ENCODE measurements around the gene SNAI1.
"Not testable (repeated sequence)": the region's sequence is repeated elsewhere in the genome, so short reads cannot be mapped to it uniquely, and the experiment has no call there.

SNAI1 gene

DNA sequence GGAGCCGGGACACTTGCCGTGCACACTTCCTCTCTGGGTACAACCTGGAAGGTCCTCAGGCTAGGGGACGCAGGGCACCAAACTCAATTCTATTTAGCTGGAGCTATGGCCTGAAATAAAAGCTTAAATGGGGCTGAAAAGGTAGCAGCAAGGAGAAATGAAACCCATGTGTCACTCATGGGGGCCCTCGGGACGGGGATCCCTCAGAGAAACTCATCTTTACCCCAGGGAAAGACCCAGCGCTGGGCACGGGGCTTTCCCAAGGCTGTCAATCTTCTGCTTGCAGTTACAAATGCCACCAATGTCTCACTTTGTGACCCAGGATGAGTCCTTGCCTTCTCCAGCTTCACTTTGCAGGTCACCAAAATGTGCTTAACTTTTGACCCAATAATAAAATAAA lies 16.5 kb downstream of the SNAI1 start:
- Histone ChIP-seq H3K4me3 (ENCODE audit: insufficient read depth, low read depth, low read length, poor library complexity, severe bottlenecking) (no peak overlapping the region), H3K27me3 (replicated peaks; ENCODE audit: control insufficient read depth, insufficient read depth, low read length, poor library complexity, severe bottlenecking) (no peaks in the 10 kb centered on the region), H3K36me3 (ENCODE audit: control insufficient read depth, insufficient read depth, low read length) (no peaks in the 10 kb centered on the region), H3K4me1 (ENCODE audit: control insufficient read depth, insufficient read depth, low read length, poor library complexity, severe bottlenecking) (no peaks in the 10 kb centered on the region), H3K27ac (ENCODE audit: insufficient read depth, low read length, poor library complexity, severe bottlenecking) (no peak overlapping the region), H3K9me3 (ENCODE audit: control insufficient read depth, low read length) (no peaks in the 10 kb centered on the region)
- DNase-seq = no peak

DNA sequence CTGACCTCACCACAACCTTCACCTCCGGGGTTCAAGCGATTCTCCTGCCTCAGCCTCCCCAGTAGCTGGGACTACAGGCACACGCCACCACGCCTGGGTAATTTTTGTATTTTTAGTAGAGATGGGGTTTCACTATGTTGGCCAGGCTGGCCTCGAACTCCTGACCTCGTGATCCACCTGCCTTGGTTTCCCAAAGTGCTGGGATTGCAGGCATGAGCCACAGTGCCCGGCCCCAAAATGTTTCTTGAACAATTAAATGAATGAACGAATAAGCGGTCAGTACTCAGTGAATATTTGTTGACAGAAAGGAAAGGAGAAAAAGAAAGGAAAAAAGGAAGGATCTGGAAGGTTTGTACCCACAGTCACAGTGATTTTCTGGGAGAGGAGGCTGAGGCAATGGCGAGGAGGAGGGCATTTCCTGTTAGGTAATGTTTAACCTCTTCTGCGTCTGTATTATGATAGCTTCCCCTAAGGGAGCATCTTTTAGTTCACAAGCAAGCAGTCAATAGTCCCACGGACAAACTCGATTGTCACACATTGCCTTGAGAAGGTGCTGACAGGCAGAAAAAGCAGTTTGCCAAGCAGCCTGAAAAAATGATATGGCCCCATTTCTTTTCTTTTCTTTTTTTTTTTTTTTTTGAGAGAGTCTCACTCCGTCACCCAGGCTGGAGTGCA lies 17.9 kb downstream of the SNAI1 start:
- H3K27me3 ChIP-seq (replicated peaks; ENCODE audit: control insufficient read depth, insufficient read depth, low read length, poor library complexity, severe bottlenecking); DNase-seq; H3K4me3 ChIP-seq (ENCODE audit: insufficient read depth, low read depth, low read length, poor library complexity, severe bottlenecking); H3K9me3 ChIP-seq (ENCODE audit: control insufficient read depth, low read length); H3K27ac ChIP-seq (ENCODE audit: insufficient read depth, low read length, poor library complexity, severe bottlenecking); H3K36me3 ChIP-seq (ENCODE audit: control insufficient read depth, insufficient read depth, low read length); H3K4me1 ChIP-seq (ENCODE audit: control insufficient read depth, insufficient read depth, low read length, poor library complexity, severe bottlenecking): not testable (repeated sequence)

DNA sequence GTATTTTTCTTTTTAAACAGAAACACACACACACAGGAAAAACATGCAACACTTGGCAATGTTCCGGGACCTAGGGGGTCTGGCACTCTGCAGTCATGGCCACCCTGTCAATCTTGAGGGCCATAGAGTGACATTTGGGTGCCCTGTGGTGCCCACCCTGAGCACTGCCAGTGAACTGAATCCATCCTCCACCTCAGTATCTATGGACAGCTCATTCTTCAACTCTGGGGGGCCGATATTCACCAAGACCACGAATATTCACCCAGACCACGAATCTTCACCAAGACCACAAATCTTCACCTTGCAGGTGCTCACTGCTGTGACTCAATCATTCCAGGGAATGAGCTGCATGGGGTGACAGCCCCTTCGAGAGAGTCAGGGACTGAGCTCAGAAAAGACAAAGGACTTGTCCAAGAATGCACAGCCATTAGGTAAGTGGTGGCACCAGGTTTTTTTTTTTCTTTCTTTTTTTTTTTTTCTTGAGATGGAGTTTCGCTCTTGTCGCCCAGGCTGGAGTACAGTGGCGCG lies 19.1 kb downstream of the SNAI1 start:
- no peaks in the 10 kb centered on the region for H3K4me1 ChIP-seq (ENCODE audit: control insufficient read depth, insufficient read depth, low read length, poor library complexity, severe bottlenecking)
- DNase-seq = no peak
- H3K9me3 ChIP-seq (ENCODE audit: control insufficient read depth, low read length) = no peaks in the 10 kb centered on the region
- H3K36me3 ChIP-seq (ENCODE audit: control insufficient read depth, insufficient read depth, low read length) = no peaks in the 10 kb centered on the region
- no peak overlapping the region for H3K4me3 ChIP-seq (ENCODE audit: insufficient read depth, low read depth, low read length, poor library complexity, severe bottlenecking)
- no peaks in the 10 kb centered on the region for H3K27me3 ChIP-seq (replicated peaks; ENCODE audit: control insufficient read depth, insufficient read depth, low read length, poor library complexity, severe bottlenecking)
- H3K27ac ChIP-seq (ENCODE audit: insufficient read depth, low read length, poor library complexity, severe bottlenecking) = no peak overlapping the region

DNA sequence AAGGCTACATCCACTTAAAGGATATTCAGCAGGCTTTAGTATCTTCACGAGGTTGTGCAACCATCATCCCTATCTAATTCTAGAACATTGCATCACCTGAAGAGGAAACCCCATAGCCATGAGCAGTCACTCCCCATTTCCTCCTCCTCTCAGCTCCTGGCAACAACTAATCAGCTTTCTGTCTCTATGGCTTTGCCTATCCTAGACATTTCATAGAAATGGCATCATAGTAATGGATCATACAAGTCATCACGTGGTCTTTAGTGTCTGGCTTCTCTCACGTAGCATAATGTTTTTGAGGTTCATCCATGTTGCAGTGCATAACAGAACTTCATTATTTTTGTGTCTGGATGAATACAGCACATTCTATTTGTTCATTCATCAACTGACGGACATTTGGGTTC lies 20.5 kb downstream of the SNAI1 start:
- Histone ChIP-seq H3K36me3 (ENCODE audit: control insufficient read depth, insufficient read depth, low read length) (no peaks in the 10 kb centered on the region), H3K4me3 (ENCODE audit: insufficient read depth, low read depth, low read length, poor library complexity, severe bottlenecking) (no peak overlapping the region), H3K4me1 (ENCODE audit: control insufficient read depth, insufficient read depth, low read length, poor library complexity, severe bottlenecking) (no peaks in the 10 kb centered on the region), H3K9me3 (ENCODE audit: control insufficient read depth, low read length) (no peaks in the 10 kb centered on the region), H3K27me3 (replicated peaks; ENCODE audit: control insufficient read depth, insufficient read depth, low read length, poor library complexity, severe bottlenecking) (no peaks in the 10 kb centered on the region), H3K27ac (ENCODE audit: insufficient read depth, low read length, poor library complexity, severe bottlenecking) (no peak overlapping the region)
- no peak for DNase-seq

DNA sequence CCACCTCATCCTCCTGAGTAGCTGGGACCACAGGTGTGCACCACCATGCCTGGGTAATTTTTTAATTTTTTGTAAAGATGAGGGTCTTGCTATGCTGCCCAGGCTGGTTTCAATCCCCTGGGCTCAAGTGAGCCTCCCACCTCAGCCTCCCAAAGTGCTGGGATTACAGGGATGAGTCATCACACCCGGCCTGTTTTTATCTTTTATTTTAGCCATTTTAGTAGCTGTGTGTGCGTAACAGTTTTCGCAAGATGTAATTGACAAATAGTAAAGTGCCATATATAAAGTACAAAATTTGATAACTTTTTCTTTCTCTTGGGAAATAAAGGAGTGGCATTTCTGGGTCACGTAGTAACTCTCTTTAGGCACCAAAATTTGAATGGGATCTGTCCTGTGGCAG lies 21.4 kb downstream of the SNAI1 start:
- Histone ChIP-seq H3K4me3 (ENCODE audit: insufficient read depth, low read depth, low read length, poor library complexity, severe bottlenecking) (no peak overlapping the region), H3K27ac (ENCODE audit: insufficient read depth, low read length, poor library complexity, severe bottlenecking) (no peak overlapping the region), H3K36me3 (ENCODE audit: control insufficient read depth, insufficient read depth, low read length) (no peaks in the 10 kb centered on the region), H3K9me3 (ENCODE audit: control insufficient read depth, low read length) (no peaks in the 10 kb centered on the region), H3K27me3 (replicated peaks; ENCODE audit: control insufficient read depth, insufficient read depth, low read length, poor library complexity, severe bottlenecking) (no peaks in the 10 kb centered on the region), H3K4me1 (ENCODE audit: control insufficient read depth, insufficient read depth, low read length, poor library complexity, severe bottlenecking) (no peaks in the 10 kb centered on the region)
- no peak for DNase-seq

DNA sequence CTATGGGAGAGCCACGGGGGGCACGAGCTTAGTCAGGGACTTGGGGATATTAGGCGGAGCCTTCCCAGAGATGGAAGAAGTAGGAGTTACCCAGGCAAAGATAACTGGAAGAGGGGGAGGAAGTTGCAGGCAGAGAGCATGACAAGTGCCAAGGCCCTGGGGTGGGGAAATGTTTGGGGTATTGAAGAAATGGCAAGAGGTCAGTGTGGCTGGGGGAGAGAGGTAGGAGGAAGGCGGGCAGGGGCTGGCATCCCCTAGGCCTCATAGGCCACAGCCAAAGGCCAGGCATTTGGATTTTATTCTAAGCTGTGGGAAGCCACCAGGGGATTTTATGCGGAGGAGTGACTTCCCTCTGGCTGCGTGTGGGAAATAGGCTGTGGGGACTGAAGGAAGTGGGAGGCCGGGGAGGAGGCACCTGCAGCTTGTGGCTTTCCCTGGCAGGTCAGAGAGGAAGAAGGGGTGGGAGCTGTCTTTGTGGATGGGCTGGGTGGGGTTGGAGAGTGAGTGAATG lies 22.7 kb downstream of the SNAI1 start:
- Histone ChIP-seq H3K27me3 (replicated peaks; ENCODE audit: control insufficient read depth, insufficient read depth, low read length, poor library complexity, severe bottlenecking) (peaks cover 3% of the 10 kb centered on the region), H3K9me3 (ENCODE audit: control insufficient read depth, low read length) (no peaks in the 10 kb centered on the region), H3K27ac (ENCODE audit: insufficient read depth, low read length, poor library complexity, severe bottlenecking) (no peak overlapping the region), H3K36me3 (ENCODE audit: control insufficient read depth, insufficient read depth, low read length) (no peaks in the 10 kb centered on the region), H3K4me1 (ENCODE audit: control insufficient read depth, insufficient read depth, low read length, poor library complexity, severe bottlenecking) (no peaks in the 10 kb centered on the region), H3K4me3 (ENCODE audit: insufficient read depth, low read depth, low read length, poor library complexity, severe bottlenecking) (no peak overlapping the region)
- DNase-seq = no peak

DNA sequence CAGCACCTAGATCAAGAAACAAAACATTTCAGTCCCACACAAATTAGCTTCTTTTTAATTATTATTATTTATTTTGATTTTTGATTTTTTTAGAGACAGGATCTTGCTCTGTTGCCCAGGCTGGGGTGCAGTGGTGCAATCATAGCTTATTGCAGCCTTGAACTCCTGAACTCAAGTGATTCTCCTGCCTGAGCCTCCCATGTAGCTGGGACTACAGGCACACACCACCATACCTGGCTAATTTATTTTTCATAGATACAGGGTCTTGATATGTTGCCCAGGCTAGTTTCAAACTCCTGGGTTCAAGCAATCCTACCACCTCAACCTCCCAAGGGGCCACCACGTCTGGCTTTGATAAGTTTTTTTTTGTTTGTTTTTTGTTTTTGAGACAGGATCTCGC lies 24.6 kb downstream of the SNAI1 start:
- H3K9me3 ChIP-seq (ENCODE audit: control insufficient read depth, low read length) = no peaks in the 10 kb centered on the region
- no peaks in the 10 kb centered on the region for H3K4me1 ChIP-seq (ENCODE audit: control insufficient read depth, insufficient read depth, low read length, poor library complexity, severe bottlenecking)
- no peak for DNase-seq
- H3K27me3 ChIP-seq (replicated peaks; ENCODE audit: control insufficient read depth, insufficient read depth, low read length, poor library complexity, severe bottlenecking) = peaks cover 3% of the 10 kb centered on the region
- no peaks in the 10 kb centered on the region for H3K36me3 ChIP-seq (ENCODE audit: control insufficient read depth, insufficient read depth, low read length)
- no peak overlapping the region for H3K4me3 ChIP-seq (ENCODE audit: insufficient read depth, low read depth, low read length, poor library complexity, severe bottlenecking)
- H3K27ac ChIP-seq (ENCODE audit: insufficient read depth, low read length, poor library complexity, severe bottlenecking) = no peak overlapping the region

DNA sequence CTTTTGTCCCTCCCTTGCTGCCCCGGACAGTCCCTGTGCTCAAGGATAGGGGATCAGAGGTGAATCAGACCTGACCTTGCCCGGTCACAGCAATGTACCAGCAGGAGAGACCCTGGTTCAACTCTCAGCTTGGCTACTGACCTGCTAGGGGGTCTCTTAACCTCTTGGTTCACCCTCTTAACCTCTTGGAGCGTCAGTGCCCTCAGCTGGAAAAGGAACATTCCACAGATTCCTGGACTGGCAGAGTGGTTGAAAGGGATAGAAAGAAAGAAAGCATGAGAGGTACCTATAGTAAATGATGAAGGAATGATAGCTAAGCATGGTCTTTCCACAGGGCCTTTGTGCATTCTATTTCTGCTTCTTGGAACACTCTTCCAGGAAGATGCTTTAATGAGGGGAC lies 25.2 kb downstream of the SNAI1 start:
- no peak overlapping the region for H3K27ac ChIP-seq (ENCODE audit: insufficient read depth, low read length, poor library complexity, severe bottlenecking)
- DNase-seq = no peak
- H3K27me3 ChIP-seq (replicated peaks; ENCODE audit: control insufficient read depth, insufficient read depth, low read length, poor library complexity, severe bottlenecking) = peaks cover 3% of the 10 kb centered on the region
- no peaks in the 10 kb centered on the region for H3K36me3 ChIP-seq (ENCODE audit: control insufficient read depth, insufficient read depth, low read length)
- H3K9me3 ChIP-seq (ENCODE audit: control insufficient read depth, low read length) = no peaks in the 10 kb centered on the region
- no peaks in the 10 kb centered on the region for H3K4me1 ChIP-seq (ENCODE audit: control insufficient read depth, insufficient read depth, low read length, poor library complexity, severe bottlenecking)
- no peak overlapping the region for H3K4me3 ChIP-seq (ENCODE audit: insufficient read depth, low read depth, low read length, poor library complexity, severe bottlenecking)

DNA sequence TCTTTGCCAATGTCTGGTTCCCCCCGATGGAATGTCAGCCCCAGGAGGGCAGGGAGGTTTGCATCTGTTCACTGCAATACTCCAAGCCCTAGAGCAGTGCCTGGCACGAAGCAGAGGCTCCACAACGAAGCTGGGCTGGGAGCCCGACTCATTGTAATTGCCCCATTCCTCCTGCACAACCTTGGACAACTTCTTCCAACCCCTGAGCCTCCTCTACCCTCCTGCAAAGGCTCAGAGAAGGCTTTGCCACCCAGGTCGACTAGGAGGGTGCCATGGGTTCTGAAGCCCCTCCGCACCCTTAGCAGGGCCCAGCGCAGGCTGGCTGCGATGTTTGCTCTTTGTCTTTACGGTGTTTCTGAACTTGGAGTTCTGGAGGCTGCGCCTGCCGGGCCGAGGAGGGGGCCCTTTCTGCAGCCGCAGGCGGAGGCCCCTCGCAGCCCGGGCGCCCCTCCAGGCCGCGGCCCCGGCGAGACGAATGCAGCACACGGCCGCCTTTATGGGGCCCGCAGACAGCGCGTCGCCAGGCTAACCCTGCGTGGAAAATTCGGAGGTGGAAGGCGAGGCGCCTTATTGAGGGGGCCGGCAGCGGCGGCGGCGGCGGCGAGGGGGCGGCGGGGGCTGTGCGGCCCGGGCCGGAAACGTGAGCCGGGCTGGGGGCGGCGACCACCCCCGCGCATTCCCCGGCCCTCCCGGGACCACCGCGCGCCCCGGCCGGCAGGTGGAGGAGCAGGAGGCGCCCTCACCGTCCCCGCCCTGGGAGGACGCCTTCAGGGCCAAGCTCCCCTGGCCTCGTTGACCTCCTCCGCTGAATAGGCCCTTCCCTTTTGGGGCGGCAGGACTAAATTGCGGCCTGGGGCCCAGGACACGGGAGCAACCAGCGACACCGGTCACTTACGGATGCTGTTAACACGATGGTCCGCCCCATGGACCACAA lies 27.0 kb downstream of the SNAI1 start:
- no peaks in the 10 kb centered on the region for H3K9me3 ChIP-seq (ENCODE audit: control insufficient read depth, low read length)
- H3K27ac ChIP-seq (ENCODE audit: insufficient read depth, low read length, poor library complexity, severe bottlenecking) = no peak overlapping the region
- no peaks in the 10 kb centered on the region for H3K4me1 ChIP-seq (ENCODE audit: control insufficient read depth, insufficient read depth, low read length, poor library complexity, severe bottlenecking)
- H3K27me3 ChIP-seq (replicated peaks; ENCODE audit: control insufficient read depth, insufficient read depth, low read length, poor library complexity, severe bottlenecking) = peaks cover 3% of the 10 kb centered on the region
- H3K36me3 ChIP-seq (ENCODE audit: control insufficient read depth, insufficient read depth, low read length) = no peaks in the 10 kb centered on the region
- H3K4me3 ChIP-seq (ENCODE audit: insufficient read depth, low read depth, low read length, poor library complexity, severe bottlenecking) = no peak overlapping the region
- no peak for DNase-seq

DNA sequence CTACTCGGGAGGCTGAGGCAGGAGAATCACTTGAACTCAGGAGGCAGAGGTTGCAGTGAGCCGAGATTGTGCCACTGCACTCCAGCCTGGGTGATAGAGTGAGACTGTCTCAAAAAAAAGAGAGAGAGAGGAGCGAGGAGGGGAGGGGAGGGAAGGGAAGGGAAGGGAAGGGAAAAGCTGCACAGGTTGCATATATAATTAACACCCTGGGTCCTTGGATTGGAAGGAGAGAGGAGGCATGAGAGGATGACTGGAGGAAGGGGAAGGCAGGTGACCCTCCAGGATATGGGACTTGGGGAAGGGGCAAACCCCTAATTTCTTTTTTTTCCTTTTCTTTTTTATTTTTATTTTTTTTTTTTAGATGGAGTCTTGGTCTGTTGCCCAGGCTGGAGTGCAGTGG lies 28.8 kb downstream of the SNAI1 start:
- not testable (repeated sequence) for H3K36me3 ChIP-seq (ENCODE audit: control insufficient read depth, insufficient read depth, low read length); H3K27ac ChIP-seq (ENCODE audit: insufficient read depth, low read length, poor library complexity, severe bottlenecking); H3K4me3 ChIP-seq (ENCODE audit: insufficient read depth, low read depth, low read length, poor library complexity, severe bottlenecking); H3K27me3 ChIP-seq (replicated peaks; ENCODE audit: control insufficient read depth, insufficient read depth, low read length, poor library complexity, severe bottlenecking); H3K4me1 ChIP-seq (ENCODE audit: control insufficient read depth, insufficient read depth, low read length, poor library complexity, severe bottlenecking); H3K9me3 ChIP-seq (ENCODE audit: control insufficient read depth, low read length); DNase-seq

Measured in effector memory CD4-positive, alpha-beta T cell (primary cell).